ENCODE results near the gene SLC7A14.
"Not testable (repeated sequence)": the region's sequence is repeated elsewhere in the genome, so short reads cannot be mapped to it uniquely, and the experiment has no call there.

The SLC7A14 gene

GRCh38 chr3:170593634-170594033, 7.8 kb upstream of the SLC7A14 start:
- DNase-seq, result no peak

- DNase-seq, result no peak
Observed at GRCh38 chr3:170589113-170589512, 3.2 kb upstream of the SLC7A14 start.

DNA sequence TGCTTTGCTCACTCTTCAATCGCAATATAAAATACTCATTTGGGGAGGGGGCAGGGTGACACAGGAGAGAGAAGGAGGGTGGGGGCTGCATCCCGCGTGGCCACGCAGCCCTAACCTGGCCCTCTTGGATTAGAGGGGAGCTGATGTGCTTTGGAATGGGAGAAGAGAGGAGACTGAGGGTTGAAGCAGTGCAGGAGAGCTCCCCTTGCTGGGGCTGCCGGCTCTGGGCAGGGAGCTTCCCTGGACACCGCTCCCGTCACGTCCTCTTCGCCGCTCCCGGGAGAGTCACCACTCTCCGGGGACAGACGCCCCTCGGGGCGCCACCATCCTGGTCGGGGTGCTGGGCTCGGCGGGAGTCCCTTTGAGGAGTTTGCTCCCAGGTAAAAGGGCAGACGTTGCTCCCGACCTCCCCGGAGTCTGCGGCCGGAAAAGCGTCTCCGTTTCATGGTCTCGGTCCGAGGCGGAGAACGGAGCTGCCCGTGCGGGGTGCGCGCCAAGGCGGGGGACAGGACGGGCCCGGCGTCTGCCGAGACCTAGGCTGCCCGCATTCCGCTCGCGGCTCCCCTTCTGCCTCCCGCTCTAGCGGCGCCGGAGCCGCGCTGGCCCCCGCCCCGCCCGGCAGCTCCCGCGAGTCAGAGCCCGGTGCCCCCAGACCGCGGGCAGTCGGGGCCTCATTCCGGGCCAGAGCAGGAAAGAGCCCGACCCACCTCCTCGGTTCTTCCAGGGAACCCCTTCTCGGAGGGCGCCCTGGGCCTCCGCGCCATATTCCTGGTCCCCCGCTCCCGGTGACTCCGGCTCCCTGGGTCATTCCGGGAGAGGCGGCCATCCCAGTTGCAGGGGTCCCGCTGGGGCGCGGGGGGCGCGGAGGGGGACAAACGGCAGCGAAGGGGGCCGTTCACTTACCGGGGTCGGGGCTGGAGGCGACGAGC, 603 bp downstream of the SLC7A14 start:
- no peak for DNase-seq

- DNase-seq, result no peak
Observed at GRCh38 chr3:170584585-170585007, 1.3 kb downstream of the SLC7A14 start.

GRCh38 chr3:170579646-170580045, 6.2 kb downstream of the SLC7A14 start:
- no peak for DNase-seq

DNA sequence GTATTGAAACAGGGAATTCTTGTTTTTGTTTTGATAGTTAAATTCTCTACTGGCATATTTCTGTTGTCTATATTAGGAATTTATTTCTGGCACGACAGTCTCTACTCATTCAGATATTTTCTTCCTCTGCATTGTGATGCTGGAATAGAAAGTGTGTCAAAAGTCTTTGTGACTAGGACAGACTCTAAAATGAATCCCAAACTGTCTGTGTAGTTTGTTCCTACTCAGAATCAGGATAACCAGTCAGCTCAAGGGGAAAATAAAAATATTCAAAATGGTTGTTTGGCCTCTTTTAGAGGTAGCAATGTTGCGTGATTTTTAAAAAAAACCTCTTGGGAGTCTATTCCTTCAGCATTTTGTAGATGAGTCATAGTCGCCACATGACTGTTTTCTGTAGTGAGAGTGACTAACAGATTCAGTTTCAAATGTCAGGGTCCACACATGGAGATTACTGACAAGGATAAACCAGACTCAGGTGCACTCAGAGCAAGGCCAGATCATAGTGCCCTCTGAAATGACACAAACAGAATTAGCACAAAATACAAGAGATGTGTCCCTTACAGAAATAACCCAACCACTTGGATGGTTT, 13.1 kb downstream of the SLC7A14 start:
- no peak for DNase-seq

DNA sequence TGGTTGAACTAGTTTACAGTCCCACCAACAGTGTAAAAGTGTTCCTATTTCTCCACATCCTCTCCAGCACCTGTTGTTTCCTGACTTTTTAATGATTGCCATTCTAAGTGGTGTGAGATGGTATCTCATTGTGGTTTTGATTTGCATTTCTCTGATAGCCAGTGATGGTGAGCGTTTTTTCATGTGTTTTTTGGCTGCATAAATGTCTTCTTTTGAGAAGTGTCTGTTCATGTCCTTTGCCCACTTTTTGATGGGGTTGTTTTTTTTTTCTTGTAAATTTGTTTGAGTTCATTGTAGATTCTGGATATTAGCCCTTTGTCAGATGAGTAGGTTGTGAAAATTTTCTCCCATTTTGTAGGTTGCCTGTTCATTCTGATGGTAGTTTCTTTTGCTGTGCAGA, 18.3 kb downstream of the SLC7A14 start:
- DNase-seq, result not testable (repeated sequence)

DNA sequence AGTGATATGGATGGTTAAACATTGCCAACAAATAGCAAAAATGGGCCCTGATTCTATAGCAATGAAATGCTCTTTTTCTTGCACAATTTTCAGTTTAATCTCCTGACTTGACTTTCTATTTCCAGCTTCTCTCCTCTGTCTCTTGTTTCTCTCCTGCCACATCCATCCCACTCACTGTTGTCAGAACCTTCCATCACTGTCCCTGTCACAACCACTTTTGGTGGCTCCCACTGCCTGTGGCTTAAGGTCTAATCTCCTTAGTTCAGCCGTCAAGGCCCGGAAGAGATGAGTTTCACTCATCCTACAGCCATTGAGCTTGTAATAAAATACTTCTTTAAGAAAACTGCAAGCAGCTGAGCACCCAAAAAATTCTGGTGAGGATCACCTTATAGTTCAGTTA, 19.5 kb downstream of the SLC7A14 start:
- no peak for DNase-seq

- no peak for DNase-seq
Observed at GRCh38 chr3:170565495-170565894, 20.4 kb downstream of the SLC7A14 start.

GRCh38 chr3:170564664-170565063, 21.2 kb downstream of the SLC7A14 start:
- DNase-seq, result no peak

DNA sequence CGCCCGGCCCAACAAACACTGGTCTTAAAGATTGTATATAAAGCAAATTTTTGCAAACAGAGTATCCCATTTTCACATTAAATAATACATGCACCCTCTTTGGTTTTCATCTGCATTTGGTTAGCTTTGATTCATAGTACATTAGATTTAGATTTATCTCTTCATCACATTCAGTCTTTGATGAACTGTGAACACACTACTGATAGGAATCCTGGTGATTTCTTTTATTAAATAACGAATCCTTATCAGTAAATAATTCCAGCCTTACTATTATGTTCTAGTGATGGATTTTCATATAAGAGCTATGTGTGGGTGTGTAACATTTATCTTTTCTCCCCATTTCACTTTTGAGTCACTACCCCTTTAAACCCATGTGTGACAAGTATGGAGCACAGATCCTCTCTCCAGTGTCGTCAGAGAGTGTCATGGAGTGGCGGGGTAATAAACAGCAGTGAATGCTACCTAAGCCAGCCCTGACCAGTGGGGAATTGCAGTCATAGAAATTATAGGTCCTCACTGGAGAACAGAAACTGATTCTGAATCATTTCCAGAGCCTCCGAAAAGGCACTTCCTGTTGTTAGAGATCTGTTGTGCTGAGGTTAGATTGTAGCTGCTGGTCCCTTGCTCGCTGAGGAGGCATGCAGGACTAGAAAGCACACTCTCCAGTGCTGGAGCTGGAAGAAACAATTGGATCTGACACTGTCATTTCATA, 22.0 kb downstream of the SLC7A14 start:
- no peak for DNase-seq

GRCh38 chr3:170562080-170562479, 23.8 kb downstream of the SLC7A14 start:
- DNase-seq, result no peak

DNA sequence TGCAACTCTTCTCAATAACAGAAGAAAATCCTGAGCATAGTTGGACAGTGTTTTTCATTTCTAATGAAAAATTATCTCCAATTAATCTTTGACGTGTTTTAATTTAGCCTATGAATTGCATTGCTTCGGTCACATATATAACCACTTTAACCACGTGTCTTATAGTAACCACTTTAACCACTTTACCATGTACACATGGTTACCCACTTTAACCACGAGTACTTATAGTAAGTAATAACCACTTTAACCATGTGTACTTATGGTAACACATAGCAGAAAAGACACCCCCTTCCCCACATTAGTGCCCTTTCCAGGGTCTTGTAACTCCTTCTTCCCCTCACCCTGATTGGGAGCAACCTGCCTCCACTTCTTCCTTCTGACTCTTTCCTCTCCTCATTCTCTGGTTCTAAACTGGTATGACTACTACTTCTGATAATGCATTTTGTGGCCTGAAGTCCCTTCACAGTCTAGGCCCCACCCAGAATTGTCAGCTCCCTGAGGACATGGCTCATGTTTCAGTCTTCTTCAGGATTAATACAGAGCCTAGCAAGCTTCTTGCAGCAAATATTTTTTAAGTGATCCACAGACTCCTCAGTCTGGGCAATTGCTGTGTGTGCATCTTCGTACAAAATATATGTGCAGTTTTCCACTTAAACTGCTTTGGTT, 25.0 kb downstream of the SLC7A14 start:
- DNase-seq, result no peak

DNA sequence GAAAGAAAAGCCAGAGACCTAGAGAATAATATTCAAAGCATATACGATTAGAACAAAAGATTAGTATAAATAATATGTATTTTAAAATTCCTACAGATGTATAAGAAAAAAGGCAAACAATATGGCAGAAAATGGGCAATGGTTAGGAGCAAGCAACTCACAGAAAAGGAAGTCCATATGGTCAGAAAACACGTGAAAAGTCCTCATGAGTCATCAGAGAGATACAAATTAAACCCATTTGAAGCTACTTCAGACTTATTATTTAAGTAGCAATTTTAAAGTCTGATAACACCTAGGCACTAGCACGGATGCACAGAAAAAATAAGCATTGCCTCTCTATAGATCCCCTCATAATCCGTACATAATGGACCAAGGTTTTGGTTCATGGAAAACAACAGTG, 25.6 kb downstream of the SLC7A14 start:
- no peak for DNase-seq

DNA sequence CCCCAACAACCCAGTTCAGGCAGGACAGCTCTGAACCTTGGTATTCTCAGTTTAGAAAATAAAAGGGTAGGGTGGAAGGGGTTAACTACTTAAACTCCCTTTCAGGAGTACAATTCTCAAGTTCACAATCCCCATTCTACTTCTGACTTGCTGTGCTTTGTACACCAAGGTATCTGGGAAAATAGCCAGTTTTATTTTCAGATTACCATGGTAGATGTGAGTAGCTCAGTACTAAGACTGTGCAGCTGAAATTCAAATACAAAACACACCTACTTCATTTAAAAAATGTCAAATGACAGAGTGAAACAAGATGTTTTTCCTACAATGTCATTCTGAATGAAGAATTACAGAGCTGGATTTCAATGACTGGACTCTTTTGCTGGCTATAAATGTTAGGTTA, 27.4 kb downstream of the SLC7A14 start:
- no peak for DNase-seq

DNA sequence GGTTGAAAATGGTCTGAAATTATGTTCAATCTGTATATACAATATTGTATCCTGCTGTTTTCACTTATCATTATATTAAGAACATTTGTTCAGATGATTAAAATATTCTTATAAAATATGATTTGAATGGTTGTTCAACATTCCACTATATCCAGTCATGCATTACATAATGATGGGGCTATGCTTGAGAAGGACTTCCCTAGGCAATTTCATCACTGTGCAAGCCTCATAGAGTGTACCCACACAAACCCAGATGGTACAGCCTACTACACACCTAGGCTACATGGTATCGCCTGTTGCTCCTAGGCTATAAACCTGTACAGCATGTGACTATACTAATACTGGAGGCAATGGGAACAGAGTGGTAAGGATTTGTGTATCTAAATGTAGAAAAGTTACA, 30.5 kb downstream of the SLC7A14 start:
- no peak for DNase-seq

- DNase-seq, result no peak
Observed at GRCh38 chr3:170553788-170554757, 31.8 kb downstream of the SLC7A14 start.

GRCh38 chr3:170551252-170551651, 34.6 kb downstream of the SLC7A14 start:
- DNase-seq, result no peak

GRCh38 chr3:170542704-170543103, 43.2 kb downstream of the SLC7A14 start:
- DNase-seq, result no peak

DNA sequence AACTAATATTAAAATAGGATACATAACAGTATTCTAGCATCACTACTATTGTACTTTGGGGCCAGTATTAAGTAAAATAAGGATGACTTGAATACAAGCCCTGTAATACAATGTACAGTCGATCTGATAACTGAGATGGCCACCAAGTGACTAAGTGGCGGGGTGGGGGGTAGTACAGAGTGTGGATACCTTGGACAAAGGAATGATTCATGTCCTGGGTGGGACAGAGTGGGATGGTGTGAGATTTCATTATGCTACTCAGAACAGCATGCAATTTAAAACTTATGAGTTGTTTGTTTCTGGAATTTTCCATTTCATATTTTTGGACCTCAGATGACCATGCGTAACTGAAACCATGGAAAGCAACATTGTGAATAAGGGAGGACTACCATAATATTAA, 46.0 kb downstream of the SLC7A14 start:
- DNase-seq, result no peak

- DNase-seq, result no peak
Observed at GRCh38 chr3:170536712-170537111, 49.2 kb downstream of the SLC7A14 start.

DNA sequence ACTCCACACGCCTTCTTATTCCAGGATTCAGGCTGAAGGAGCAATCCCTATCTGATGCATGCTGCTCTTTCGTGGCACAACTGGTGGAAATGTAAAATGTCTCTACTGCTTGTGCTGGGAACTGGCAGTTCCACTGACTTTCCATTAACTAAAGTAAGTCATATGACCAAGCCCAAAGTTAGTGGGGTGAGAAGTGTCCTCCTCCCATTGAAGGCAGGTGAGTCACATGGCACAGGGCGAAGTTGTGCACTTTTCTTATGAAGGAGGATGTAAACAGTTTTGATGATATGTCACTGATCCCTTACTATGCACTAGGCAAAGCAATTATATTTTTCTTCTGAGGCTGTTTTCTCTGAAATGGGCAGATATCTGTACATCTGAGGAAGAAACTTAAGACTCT, 51.6 kb downstream of the SLC7A14 start:
- no peak for DNase-seq
